Uterus (tissue), 4 donors: Measurements from ENCODE around the gene COL27A1. TPM values are rescaled to one million over a fixed set of nuclear protein-coding genes. Genes with fewer than 3 reads are reported as not detected.

Source experiments
- DNase-seq, 2 donors: peaks; one replicate each; pipeline ENCODE4 v3.0.0-alpha.2; 2019 to 2020
- H3K27ac ChIP-seq, 2 donors: fragments of 200-600 bp; sonication (generic); 1 replicate in 1 of 2; 2 replicates in 1 of 2; pipeline ENCODE4 v1.5.1; 2016 to 2018
- H3K27me3 ChIP-seq, 2 donors: fragments of 200-600 bp; sonication (generic); one replicate each; pipeline ENCODE4 v1.5.1; 2018 to 2019; ENCODE audit warnings: control low read depth in 1 of 2
- H3K36me3 ChIP-seq, 2 donors: fragments of 200-600 bp; sonication (generic); one replicate each; pipeline ENCODE4 v1.5.1; 2019; ENCODE audit warnings: control low read depth in 1 of 2
- H3K4me1 ChIP-seq, 2 donors: fragments of 200-600 bp; sonication (generic); one replicate each; pipeline ENCODE4 v1.5.1; 2018 to 2019; ENCODE audit warnings: control low read depth in 1 of 2
- H3K4me3 ChIP-seq, 2 donors: fragments of 200-600 bp; sonication (generic); 1 replicate in 1 of 2; 2 replicates in 1 of 2; pipeline ENCODE4 v1.5.1; 2018 to 2019; ENCODE audit warnings: mild to moderate bottlenecking in 1 of 2
- H3K9me3 ChIP-seq, 2 donors: fragments of 200-600 bp; sonication (generic); one replicate each; pipeline ENCODE4 v1.5.1; 2019; ENCODE audit warnings: control low read depth in 1 of 2
- POLR2A ChIP-seq, 2 donors: fragments of 450-650 bp; IDR thresholded peaks; one replicate each; pipeline ENCODE4 v1.6.1; 2016; ENCODE audit warnings: antibody characterized with exemption in 2 of 2, mild to moderate bottlenecking in 1 of 2, moderate library complexity in 1 of 2
- intact Hi-C: fragments of 100-400 bp; cut with DNase I; formaldehyde crosslinking; loops from one replicate; pipeline ENCODE4 v1.15.1; 2023; ENCODE audit warnings: low total_unique reads
- total RNA-seq, 4 donors: library from RNA; depleted of rRNA in 3 of 4; stranded (reverse); fragments of >200 nt in 3 of 4; gene quantifications; one replicate each; pipeline versions ENCODE4 v1.1.0 to v1.2.4, GENCODE V29; 2014 to 2023
- TF ChIP-seq, protein P1 (sequence below), 4 experiments: fragments of 200-600 bp in 2 of 4; fragments of 450-650 bp in 2 of 4; sonication (generic) in 2 of 4; IDR thresholded peaks; one replicate each; pipeline ENCODE4 v1.5.1; 2016 to 2019; ENCODE audit warnings: antibody characterized with exemption in 4 of 4, mild to moderate bottlenecking in 2 of 4, moderate library complexity in 1 of 4
- donor health status: DM: yes; HTN: yes; CAD: no.

Gene COL27A1
- total RNA-seq, 4 donors from 2014 or later, result 7.9 to 52.9 (median 43.3) TPM

DNA sequence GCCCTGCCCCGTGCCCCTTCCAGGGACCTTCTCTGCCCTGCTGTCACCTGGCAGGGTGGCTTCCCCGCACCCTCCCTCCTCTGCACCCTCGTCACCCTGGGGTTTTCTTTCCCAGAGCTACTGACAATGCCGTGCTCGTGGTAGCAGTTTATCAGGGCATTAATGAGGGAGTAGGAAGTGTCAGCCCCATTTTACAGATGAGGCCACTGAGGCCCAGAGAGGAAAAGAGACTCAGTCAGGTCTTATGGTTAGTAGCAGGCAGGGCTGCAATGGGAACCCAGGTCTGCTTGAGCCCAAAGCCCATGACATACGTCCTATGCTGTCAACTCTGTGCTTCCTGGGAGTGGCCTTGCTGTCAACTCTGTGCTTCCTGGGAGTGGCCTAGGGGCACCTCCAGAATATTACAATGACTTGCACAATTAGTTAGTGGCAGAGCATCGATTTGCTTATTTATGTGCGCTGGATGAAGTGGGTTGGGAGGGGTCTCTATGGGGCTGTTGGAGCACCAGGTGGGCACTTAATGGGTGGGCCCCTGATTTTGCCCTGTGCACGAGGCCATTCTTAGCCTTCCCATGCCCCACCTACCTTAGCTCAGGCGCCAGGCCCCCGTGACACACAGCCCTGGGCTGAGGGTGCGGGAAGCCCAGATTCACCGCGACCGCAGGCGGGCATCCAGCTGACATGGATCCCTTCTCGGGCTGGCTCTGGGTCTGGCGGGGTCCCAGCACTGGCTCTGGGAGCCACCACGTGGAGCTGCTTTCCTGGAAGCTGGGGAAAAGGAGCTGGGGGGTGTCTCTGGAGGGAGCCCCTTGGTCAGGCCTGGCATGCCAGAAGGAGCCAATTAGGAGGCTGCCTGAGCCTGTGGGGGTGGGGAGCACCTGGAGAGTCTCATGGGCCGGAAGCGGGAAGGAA is 85.6 kb downstream of the COL27A1 start:
- H3K4me3 ChIP-seq, result no peak overlapping the region
- no peaks in the 10 kb centered on the region for H3K9me3 ChIP-seq
- no peak for TF ChIP-seq POLR2A (IDR thresholded peaks at IDR 0.05)
- TF ChIP-seq, protein P1, sequence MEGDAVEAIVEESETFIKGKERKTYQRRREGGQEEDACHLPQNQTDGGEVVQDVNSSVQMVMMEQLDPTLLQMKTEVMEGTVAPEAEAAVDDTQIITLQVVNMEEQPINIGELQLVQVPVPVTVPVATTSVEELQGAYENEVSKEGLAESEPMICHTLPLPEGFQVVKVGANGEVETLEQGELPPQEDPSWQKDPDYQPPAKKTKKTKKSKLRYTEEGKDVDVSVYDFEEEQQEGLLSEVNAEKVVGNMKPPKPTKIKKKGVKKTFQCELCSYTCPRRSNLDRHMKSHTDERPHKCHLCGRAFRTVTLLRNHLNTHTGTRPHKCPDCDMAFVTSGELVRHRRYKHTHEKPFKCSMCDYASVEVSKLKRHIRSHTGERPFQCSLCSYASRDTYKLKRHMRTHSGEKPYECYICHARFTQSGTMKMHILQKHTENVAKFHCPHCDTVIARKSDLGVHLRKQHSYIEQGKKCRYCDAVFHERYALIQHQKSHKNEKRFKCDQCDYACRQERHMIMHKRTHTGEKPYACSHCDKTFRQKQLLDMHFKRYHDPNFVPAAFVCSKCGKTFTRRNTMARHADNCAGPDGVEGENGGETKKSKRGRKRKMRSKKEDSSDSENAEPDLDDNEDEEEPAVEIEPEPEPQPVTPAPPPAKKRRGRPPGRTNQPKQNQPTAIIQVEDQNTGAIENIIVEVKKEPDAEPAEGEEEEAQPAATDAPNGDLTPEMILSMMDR (IDR thresholded peaks at IDR 0.05), result no peak
- H3K27ac ChIP-seq, result no peak overlapping the region
- no peaks in the 10 kb centered on the region for H3K36me3 ChIP-seq
- intact Hi-C loops, result no loop called here
- no peaks in the 10 kb centered on the region for H3K4me1 ChIP-seq
- DNase-seq, result no peak
- no peaks in the 10 kb centered on the region for H3K27me3 ChIP-seq

DNA sequence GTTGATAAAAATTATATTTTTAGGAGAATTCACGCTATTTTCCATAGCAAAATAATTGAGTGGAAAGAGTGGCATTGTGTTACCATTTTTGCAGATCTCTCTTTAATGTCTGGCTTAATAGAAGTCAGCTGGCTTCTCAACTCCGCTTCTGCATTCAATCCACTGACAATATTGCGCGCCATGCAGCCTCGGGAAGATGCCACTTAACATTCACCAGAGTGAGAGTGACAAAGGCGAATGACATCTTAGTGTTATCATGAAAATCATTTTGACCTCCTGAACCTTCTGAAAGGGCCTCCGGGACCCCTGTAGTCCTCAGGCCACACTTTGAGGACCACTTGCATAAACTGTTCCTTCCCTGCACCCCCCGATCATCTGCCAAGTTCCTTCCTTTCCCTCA is 87.5 kb downstream of the COL27A1 start:
- intact Hi-C loops, result no loop called here

DNA sequence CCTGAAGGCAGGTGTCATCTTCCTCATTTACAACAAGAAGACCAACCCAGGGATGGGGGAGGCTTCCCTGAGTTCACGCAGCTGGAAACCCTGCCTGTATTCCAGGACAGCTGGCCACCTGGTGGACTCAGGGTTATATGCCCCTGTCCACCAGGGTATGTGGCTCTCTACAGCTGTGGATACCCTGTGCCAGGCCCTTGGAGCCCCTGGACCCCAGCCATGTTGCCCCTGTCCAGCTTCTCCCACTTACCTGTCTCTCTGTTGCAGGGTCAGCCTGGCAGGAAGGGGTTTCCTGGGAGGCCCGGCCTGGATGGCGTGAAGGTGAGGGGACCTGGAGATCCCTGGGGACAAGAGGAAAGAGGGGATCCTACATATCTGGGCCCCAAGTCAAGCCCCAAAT is 87.9 kb downstream of the COL27A1 start:
- Histone ChIP-seq H3K27me3 (no peaks in the 10 kb centered on the region), H3K36me3 (no peaks in the 10 kb centered on the region), H3K4me3 (no peak overlapping the region), H3K27ac (no peak overlapping the region), H3K9me3 (no peaks in the 10 kb centered on the region), H3K4me1 (peaks cover 0 to 2% of the 10 kb centered on the region in 2 donors)
- TF ChIP-seq, protein P1 (IDR thresholded peaks at IDR 0.05), result no peak
- TF ChIP-seq POLR2A (IDR thresholded peaks at IDR 0.05), result no peak
- DNase-seq, result no peak
- intact Hi-C loops, result no loop called here

More for the DNA sequence above, 87.5 kb downstream of the COL27A1 start:
- TF ChIP-seq, protein P1 (IDR thresholded peaks at IDR 0.05), result no peak
- no peak for TF ChIP-seq POLR2A (IDR thresholded peaks at IDR 0.05)
- Histone ChIP-seq H3K4me3 (no peak overlapping the region), H3K36me3 (no peaks in the 10 kb centered on the region), H3K27ac (no peak overlapping the region), H3K27me3 (no peaks in the 10 kb centered on the region), H3K9me3 (no peaks in the 10 kb centered on the region), H3K4me1 (no peaks in the 10 kb centered on the region)
- no peak for DNase-seq

DNA sequence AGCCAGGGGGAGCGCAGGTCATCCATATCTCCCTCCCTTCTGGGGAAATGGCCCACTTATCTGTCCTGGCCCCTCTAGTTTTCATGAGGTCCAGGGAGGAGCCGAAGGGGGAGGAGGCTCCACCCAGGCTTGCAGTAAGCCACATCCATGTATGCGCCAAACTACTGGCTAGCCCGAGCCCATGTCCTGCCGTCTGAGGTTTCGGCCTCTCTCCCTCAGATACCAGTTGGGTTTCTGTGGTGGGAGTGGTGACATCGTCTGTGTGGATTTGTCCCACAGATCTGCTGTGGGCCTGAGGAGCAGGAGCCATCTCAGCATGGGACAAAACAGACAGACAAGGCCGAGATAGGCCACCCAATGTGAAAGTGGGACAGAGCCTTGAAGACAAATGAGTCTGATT is 89.2 kb downstream of the COL27A1 start:
- no peak for DNase-seq
- intact Hi-C loops, result no loop called here
- no peaks in the 10 kb centered on the region for H3K9me3 ChIP-seq
- TF ChIP-seq POLR2A (IDR thresholded peaks at IDR 0.05), result no peak
- TF ChIP-seq, protein P1 (IDR thresholded peaks at IDR 0.05), result no peak
- H3K27ac ChIP-seq, result no peak overlapping the region
- peaks cover 0 to 5% of the 10 kb centered on the region in 2 donors for H3K4me1 ChIP-seq
- no peaks in the 10 kb centered on the region for H3K27me3 ChIP-seq
- H3K4me3 ChIP-seq, result no peak overlapping the region
- no peaks in the 10 kb centered on the region for H3K36me3 ChIP-seq

DNA sequence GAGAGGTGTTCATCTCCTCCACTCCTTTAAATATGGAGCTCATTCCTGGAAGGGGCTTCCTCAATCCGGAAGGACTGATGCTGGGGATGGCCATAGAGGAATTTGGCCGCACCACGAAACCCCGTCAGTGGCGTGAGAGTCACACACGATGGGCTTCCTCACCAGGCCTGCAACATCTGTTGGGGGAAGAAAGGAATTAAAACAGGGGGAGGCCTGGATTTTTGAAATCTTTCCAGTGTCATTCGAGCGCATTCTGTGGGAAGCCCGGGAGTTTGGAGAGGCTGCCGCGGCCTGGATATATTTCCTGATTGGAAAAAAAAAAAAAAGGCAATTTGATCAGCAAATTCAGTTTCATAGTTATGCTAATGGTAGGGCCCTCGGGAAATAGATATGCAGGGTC is 91.2 kb downstream of the COL27A1 start:
- no peaks in the 10 kb centered on the region for H3K27me3 ChIP-seq
- DNase-seq, result no peak
- no peak overlapping the region for H3K4me3 ChIP-seq
- peaks cover 0 to 5% of the 10 kb centered on the region in 2 donors for H3K4me1 ChIP-seq
- H3K27ac ChIP-seq, result no peak overlapping the region
- H3K9me3 ChIP-seq, result no peaks in the 10 kb centered on the region
- no peaks in the 10 kb centered on the region for H3K36me3 ChIP-seq
- TF ChIP-seq, protein P1 (IDR thresholded peaks at IDR 0.05), result no peak
- TF ChIP-seq POLR2A (IDR thresholded peaks at IDR 0.05), result no peak
- intact Hi-C loops, result no loop called here
